ENCODE results near the gene SULT4A1. TPM values are rescaled to one million over a fixed set of nuclear protein-coding genes. Genes with fewer than 3 reads are reported as not detected.

The SULT4A1 gene
- total and polyA plus RNA-seq, 2 donors = 0.09 to 4.6 TPM

DNA sequence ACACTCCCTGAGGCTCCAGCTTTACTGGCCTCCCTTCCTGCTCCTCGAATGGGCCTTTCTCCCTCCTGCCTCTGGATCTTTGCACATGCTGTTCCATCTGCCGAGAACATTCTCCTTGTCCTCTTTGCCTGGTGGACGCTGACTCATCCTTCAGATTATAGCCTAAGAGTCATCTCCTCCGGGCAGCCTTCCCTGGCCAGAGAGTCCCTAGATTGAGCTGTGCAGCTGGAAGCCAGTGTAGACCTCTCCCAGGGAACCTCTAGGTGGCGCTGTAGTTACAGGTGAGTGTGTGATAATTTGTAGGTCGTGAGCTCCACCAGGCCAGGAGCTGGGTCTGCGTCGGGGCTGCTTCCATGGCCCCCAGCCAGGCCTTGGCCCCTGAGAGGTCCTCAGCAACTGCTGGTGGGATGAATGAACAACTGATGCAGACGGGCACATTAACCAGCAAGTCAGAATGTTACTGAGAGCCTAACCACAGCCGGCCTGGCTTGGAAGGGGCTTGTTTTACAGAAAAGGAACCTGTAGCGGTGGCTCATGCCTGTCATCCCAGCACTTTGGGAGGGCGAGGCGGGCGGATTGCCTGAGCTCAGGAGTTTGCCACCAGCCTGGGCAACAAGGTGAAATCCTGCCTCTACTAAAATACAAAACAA is 20.8 kb upstream of the SULT4A1 start:
- Histone ChIP-seq H3K4me3 (ENCODE audit: low read length in 2 of 2) (no peak overlapping the region), H3K27ac (ENCODE audit: low read depth in 1 of 2, low read length in 1 of 2) (no peak overlapping the region), H3K27me3 (ENCODE audit: control insufficient read depth in 2 of 2, insufficient read depth in 1 of 2, low read length in 1 of 2) (peaks cover 0 to 6% of the 10 kb centered on the region in 2 donors), H3K4me1 (ENCODE audit: control insufficient read depth in 2 of 2, insufficient read depth in 2 of 2, low read length in 2 of 2) (no peaks in the 10 kb centered on the region), H3K36me3 (ENCODE audit: control insufficient read depth in 2 of 2, insufficient read depth in 2 of 2, low read length in 1 of 2) (no peaks in the 10 kb centered on the region), H3K9me3 (ENCODE audit: control insufficient read depth in 2 of 2, insufficient read depth in 1 of 2, low read length in 1 of 2) (no peaks in the 10 kb centered on the region)
- peak in 6 of 9 donors; percentile 20 to 62 (median 36) for DNase-seq (ENCODE audit: low read depth in 6 of 9, low spot score in 9 of 9)
- WGBS = 48% methylated on average over 14 of the region's 14 CpGs

DNA sequence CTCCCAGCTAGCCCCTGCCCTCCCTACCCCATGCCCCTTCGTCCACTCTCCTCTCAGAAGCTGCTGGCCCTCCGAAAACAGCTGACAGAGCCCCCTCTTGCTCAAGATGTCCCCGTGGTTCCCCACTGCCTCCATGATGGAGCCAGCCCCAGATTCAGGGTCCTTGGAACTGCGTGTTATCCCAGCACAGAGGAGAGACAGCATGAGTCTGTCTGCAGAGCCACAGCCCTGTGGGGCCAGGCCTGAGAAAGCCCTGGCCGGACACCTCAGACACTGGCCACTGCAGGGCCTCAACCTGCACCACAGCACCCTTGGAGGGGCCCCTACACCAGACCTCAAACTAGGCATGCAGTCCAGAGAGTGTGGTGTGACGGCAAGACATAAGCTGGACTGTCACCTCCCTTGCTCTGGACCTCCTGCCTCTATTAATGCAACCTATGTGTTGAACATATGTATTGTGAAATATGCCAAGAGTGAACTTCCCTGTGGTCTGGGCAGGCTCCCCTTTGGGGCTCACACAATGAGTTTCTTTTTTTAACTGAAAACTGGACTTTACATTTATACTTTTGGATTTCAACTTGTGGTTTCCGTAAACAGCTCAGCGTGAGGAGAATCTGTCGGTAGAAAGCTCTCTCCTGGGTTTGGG is 19.9 kb upstream of the SULT4A1 start:
- no peaks in the 10 kb centered on the region for H3K9me3 ChIP-seq (ENCODE audit: control insufficient read depth in 2 of 2, insufficient read depth in 1 of 2, low read length in 1 of 2)
- WGBS = 91% methylated on average over 9 of the region's 9 CpGs
- no peaks in the 10 kb centered on the region for H3K4me1 ChIP-seq (ENCODE audit: control insufficient read depth in 2 of 2, insufficient read depth in 2 of 2, low read length in 2 of 2)
- no peak for DNase-seq (ENCODE audit: low read depth in 6 of 9, low spot score in 9 of 9)
- H3K27me3 ChIP-seq (ENCODE audit: control insufficient read depth in 2 of 2, insufficient read depth in 1 of 2, low read length in 1 of 2) = peaks cover 0 to 2% of the 10 kb centered on the region in 2 donors
- no peak overlapping the region for H3K4me3 ChIP-seq (ENCODE audit: low read length in 2 of 2)
- no peaks in the 10 kb centered on the region for H3K36me3 ChIP-seq (ENCODE audit: control insufficient read depth in 2 of 2, insufficient read depth in 2 of 2, low read length in 1 of 2)
- H3K27ac ChIP-seq (ENCODE audit: low read depth in 1 of 2, low read length in 1 of 2) = no peak overlapping the region

GRCh38 chr22:43881091-43882061 is 19.1 kb upstream of the SULT4A1 start:
- no peak for DNase-seq (ENCODE audit: low read depth in 6 of 9, low spot score in 9 of 9)
- Histone ChIP-seq H3K36me3 (ENCODE audit: control insufficient read depth in 2 of 2, insufficient read depth in 2 of 2, low read length in 1 of 2) (no peaks in the 10 kb centered on the region), H3K27ac (ENCODE audit: low read depth in 1 of 2, low read length in 1 of 2) (no peak overlapping the region), H3K4me1 (ENCODE audit: control insufficient read depth in 2 of 2, insufficient read depth in 2 of 2, low read length in 2 of 2) (no peaks in the 10 kb centered on the region), H3K4me3 (ENCODE audit: low read length in 2 of 2) (no peak overlapping the region), H3K9me3 (ENCODE audit: control insufficient read depth in 2 of 2, insufficient read depth in 1 of 2, low read length in 1 of 2) (no peaks in the 10 kb centered on the region), H3K27me3 (ENCODE audit: control insufficient read depth in 2 of 2, insufficient read depth in 1 of 2, low read length in 1 of 2) (peaks cover 0 to 2% of the 10 kb centered on the region in 2 donors)
- 93% methylated on average over 19 of the region's 19 CpGs for WGBS

DNA sequence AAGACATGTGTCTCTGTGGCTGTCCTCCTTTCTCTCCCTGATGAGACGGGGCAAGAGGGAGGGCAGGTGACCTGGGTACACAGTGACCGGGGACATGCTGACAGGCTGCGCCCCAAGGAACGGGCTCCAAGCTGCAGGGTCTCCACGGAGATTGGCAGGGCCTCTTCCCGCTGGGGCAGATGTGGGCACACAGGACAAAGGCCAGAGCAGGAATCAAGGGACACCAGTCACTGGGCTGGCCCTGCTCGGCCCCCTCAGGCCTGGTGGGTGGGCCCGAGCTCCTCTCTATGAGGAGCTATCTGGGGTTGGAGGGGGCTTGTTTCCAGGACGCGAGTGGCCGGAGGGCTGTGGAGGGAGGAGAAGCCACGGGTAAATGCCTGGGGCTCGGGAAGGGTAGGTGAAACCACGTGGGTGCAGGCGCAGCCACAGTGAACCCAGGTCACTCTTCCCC is 18.3 kb upstream of the SULT4A1 start:
- H3K4me1 ChIP-seq (ENCODE audit: control insufficient read depth in 2 of 2, insufficient read depth in 2 of 2, low read length in 2 of 2) = no peaks in the 10 kb centered on the region
- H3K27me3 ChIP-seq (ENCODE audit: control insufficient read depth in 2 of 2, insufficient read depth in 1 of 2, low read length in 1 of 2) = no peaks in the 10 kb centered on the region
- H3K9me3 ChIP-seq (ENCODE audit: control insufficient read depth in 2 of 2, insufficient read depth in 1 of 2, low read length in 1 of 2) = no peaks in the 10 kb centered on the region
- H3K27ac ChIP-seq (ENCODE audit: low read depth in 1 of 2, low read length in 1 of 2) = no peak overlapping the region
- no peak for DNase-seq (ENCODE audit: low read depth in 6 of 9, low spot score in 9 of 9)
- H3K4me3 ChIP-seq (ENCODE audit: low read length in 2 of 2) = no peak overlapping the region
- 94% methylated on average over 15 of the region's 15 CpGs for WGBS
- no peaks in the 10 kb centered on the region for H3K36me3 ChIP-seq (ENCODE audit: control insufficient read depth in 2 of 2, insufficient read depth in 2 of 2, low read length in 1 of 2)

DNA sequence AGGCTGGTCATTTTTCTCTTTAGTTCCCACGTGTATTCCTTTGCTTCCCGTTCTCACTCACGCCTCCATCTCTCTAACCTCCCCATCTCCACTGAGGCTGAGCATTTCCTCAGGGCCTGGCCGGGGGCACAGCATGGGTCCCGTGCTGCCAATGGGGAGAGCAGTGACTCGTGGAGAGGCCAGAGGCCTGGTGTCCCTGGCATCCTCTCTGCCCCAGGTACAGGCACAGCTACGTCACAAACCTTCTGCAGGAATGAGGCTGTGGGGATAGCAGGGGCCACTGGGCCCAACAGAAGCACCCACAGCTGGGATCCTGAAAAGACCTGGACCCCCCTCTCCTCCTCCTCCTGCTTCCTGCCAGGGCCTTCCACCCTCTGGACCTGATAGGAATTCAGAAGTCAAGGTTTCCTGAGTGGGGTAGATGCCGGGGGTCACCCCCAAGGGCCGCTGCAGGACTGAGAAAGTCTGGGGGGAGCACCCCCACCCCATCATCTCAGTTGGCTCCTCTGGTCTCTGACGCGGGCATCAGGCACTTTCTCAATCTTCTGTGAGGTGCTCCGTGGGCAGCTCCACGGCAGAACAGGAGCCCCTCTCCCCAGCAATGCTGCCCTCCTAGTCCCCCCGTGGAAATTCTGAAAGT is 17.7 kb upstream of the SULT4A1 start:
- no peaks in the 10 kb centered on the region for H3K4me1 ChIP-seq (ENCODE audit: control insufficient read depth in 2 of 2, insufficient read depth in 2 of 2, low read length in 2 of 2)
- H3K27ac ChIP-seq (ENCODE audit: low read depth in 1 of 2, low read length in 1 of 2) = no peak overlapping the region
- DNase-seq (ENCODE audit: low read depth in 6 of 9, low spot score in 9 of 9) = no peak
- no peaks in the 10 kb centered on the region for H3K27me3 ChIP-seq (ENCODE audit: control insufficient read depth in 2 of 2, insufficient read depth in 1 of 2, low read length in 1 of 2)
- no peaks in the 10 kb centered on the region for H3K9me3 ChIP-seq (ENCODE audit: control insufficient read depth in 2 of 2, insufficient read depth in 1 of 2, low read length in 1 of 2)
- 80% methylated on average over 14 of the region's 14 CpGs for WGBS
- H3K4me3 ChIP-seq (ENCODE audit: low read length in 2 of 2) = no peak overlapping the region
- H3K36me3 ChIP-seq (ENCODE audit: control insufficient read depth in 2 of 2, insufficient read depth in 2 of 2, low read length in 1 of 2) = no peaks in the 10 kb centered on the region

DNA sequence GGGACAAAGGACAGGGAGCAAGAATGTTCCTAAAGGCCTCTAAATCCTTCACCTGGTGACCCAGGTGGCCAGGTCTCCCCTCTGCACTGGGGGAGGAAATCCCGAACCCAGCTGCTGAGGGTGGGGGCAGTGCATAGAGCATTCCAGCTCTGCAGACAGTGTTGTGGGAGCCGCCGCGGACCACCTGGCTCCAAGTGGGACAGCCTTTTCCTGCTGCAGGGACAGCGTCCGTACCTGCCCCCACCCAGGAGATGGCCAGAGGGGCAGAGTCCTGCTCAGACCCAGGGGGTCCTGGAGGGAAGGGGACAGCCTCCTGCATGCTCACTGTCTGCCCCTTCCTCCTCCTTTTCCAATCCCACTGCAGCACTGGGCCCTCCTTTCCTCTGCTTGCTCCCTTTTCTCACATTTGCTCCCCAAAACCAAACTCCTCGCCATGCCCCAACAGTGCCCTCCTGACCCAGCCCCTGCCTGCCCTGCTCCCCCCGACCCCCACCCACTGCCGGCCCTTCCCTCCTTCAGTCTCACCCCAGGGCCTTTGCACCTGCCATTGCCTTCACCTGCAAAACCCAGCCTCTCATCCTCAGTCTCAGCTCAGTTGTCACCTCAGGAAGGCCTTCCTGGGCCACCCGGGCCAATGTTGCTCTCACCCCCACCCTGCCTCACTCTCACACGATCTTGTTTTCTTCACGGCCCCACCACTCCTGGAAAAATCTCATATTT is 16.7 kb upstream of the SULT4A1 start:
- Histone ChIP-seq H3K27me3 (ENCODE audit: control insufficient read depth in 2 of 2, insufficient read depth in 1 of 2, low read length in 1 of 2) (no peaks in the 10 kb centered on the region), H3K9me3 (ENCODE audit: control insufficient read depth in 2 of 2, insufficient read depth in 1 of 2, low read length in 1 of 2) (no peaks in the 10 kb centered on the region), H3K36me3 (ENCODE audit: control insufficient read depth in 2 of 2, insufficient read depth in 2 of 2, low read length in 1 of 2) (no peaks in the 10 kb centered on the region), H3K4me1 (ENCODE audit: control insufficient read depth in 2 of 2, insufficient read depth in 2 of 2, low read length in 2 of 2) (no peaks in the 10 kb centered on the region), H3K27ac (ENCODE audit: low read depth in 1 of 2, low read length in 1 of 2) (no peak overlapping the region), H3K4me3 (ENCODE audit: low read length in 2 of 2) (no peak overlapping the region)
- 83% methylated on average over 12 of the region's 12 CpGs for WGBS
- DNase-seq (ENCODE audit: low read depth in 6 of 9, low spot score in 9 of 9) = no peak

DNA sequence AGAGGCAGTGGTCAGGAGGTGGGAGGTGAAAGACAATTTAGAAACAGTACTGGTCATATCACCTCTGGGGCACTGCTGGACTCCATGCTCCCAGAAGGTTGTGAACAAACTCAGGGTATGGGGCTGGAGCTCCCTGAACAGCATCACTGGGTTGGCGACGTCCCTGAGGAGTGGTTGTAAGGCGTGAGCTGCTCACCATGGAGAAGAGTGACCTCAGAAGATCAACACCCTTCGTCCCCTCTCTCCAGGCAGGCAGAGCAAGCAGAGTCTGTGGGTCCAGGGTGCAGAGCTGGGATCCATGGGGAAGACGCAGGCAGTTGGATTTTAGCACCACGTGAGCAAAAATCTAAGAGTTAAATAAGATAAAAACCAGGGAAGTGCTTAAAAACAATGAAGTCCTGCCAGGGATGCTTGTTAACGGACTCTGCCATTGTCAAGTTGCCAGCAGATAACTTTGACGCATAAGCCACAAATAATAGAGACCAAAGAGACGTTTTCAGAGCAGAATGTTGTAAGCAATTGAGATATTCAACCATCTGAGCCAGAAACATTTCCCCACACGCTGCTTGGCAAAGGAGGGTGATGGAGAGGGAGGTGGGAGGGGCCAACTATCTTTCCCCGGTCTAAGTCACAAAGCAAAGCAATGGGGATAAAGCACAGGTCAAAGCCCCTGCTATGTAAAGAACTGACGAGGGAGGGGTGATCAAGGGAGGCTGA is 15.9 kb upstream of the SULT4A1 start:
- no peaks in the 10 kb centered on the region for H3K9me3 ChIP-seq (ENCODE audit: control insufficient read depth in 2 of 2, insufficient read depth in 1 of 2, low read length in 1 of 2)
- no peaks in the 10 kb centered on the region for H3K4me1 ChIP-seq (ENCODE audit: control insufficient read depth in 2 of 2, insufficient read depth in 2 of 2, low read length in 2 of 2)
- H3K27me3 ChIP-seq (ENCODE audit: control insufficient read depth in 2 of 2, insufficient read depth in 1 of 2, low read length in 1 of 2) = no peaks in the 10 kb centered on the region
- H3K27ac ChIP-seq (ENCODE audit: low read depth in 1 of 2, low read length in 1 of 2) = no peak overlapping the region
- 81% methylated on average over 12 of the region's 12 CpGs for WGBS
- H3K36me3 ChIP-seq (ENCODE audit: control insufficient read depth in 2 of 2, insufficient read depth in 2 of 2, low read length in 1 of 2) = no peaks in the 10 kb centered on the region
- no peak overlapping the region for H3K4me3 ChIP-seq (ENCODE audit: low read length in 2 of 2)
- DNase-seq (ENCODE audit: low read depth in 6 of 9, low spot score in 9 of 9) = no peak

DNA sequence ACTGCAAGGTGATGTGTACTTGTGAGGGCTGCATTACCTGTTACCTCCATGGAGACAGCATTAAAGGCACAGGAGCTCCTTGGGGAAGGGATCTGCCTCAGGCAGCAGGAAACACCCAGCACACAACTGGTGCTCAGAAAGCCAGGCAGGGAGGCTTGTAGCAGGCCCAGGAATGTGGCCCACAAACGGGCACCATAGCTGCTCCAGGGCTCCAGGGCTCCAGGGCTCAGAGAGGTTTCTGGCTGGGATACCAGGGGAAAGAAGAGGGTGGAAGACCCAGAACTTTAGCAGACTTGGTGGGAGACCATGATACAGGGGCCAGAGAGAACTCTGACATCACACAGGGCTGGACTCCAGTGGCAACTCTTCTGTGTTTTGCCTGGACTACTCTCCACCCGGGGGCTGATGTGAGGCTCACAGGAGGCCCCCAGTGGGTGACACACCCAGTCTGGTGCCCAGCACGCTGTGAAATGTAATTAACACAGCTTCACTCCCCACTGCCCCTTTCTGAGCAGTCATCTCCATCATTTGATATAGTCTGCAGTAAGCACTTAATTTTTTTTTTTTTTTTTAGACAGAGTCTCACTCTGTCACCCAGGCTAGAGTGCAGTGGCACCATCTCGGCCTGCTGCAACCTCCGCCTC is 14.7 kb upstream of the SULT4A1 start:
- H3K27me3 ChIP-seq (ENCODE audit: control insufficient read depth in 2 of 2, insufficient read depth in 1 of 2, low read length in 1 of 2) = no peaks in the 10 kb centered on the region
- DNase-seq (ENCODE audit: low read depth in 6 of 9, low spot score in 9 of 9) = no peak
- WGBS = 83% methylated on average over 5 of the region's 5 CpGs
- no peaks in the 10 kb centered on the region for H3K36me3 ChIP-seq (ENCODE audit: control insufficient read depth in 2 of 2, insufficient read depth in 2 of 2, low read length in 1 of 2)
- no peaks in the 10 kb centered on the region for H3K4me1 ChIP-seq (ENCODE audit: control insufficient read depth in 2 of 2, insufficient read depth in 2 of 2, low read length in 2 of 2)
- H3K9me3 ChIP-seq (ENCODE audit: control insufficient read depth in 2 of 2, insufficient read depth in 1 of 2, low read length in 1 of 2) = no peaks in the 10 kb centered on the region
- no peak overlapping the region for H3K4me3 ChIP-seq (ENCODE audit: low read length in 2 of 2)
- H3K27ac ChIP-seq (ENCODE audit: low read depth in 1 of 2, low read length in 1 of 2) = no peak overlapping the region

All from thymus (tissue), 11 donors.